HG03196 (cell line): ENCODE measurements around the gene KCNMA1.
A peak's percentile ranks its signal among the peaks of the same experiment; 100 is the strongest.

Experiments
- ATAC-seq: cut with Tn5 transposase; IDR thresholded peaks from one replicate; pipeline ENCODE4 v1.9.1; 2021; ENCODE audit not compliant: unreplicated experiment

Gene KCNMA1

DNA sequence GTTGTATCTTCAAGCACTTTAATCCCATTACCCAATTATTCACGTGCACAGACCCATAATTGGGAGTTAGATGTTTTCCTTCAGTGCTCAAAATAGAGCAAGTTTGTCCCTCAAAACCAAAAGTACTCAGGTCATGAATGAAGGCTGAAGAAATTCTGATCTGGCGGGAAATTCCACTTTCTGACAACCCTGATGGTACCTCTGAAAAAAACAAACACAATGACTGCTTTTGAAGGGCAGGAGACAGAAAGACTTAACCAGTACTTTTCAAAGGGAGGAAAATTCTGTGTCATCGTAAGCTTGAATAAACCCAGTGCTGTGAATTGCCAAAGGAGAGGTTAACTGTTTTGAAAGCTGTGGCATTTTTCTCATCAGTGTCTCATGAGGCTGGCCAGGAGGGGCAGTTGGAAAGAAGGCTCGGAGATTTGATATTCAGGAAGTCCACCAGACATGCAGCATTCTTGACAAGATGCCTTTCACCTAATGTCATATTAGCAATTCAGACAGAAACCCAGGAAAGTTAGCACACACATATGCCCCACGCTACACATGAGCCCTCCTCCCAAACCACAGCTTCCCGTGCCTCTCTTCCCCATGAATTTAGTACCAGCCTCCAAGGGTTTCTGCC is 347.0 kb downstream of the KCNMA1 start:
- ATAC-seq = no peak

DNA sequence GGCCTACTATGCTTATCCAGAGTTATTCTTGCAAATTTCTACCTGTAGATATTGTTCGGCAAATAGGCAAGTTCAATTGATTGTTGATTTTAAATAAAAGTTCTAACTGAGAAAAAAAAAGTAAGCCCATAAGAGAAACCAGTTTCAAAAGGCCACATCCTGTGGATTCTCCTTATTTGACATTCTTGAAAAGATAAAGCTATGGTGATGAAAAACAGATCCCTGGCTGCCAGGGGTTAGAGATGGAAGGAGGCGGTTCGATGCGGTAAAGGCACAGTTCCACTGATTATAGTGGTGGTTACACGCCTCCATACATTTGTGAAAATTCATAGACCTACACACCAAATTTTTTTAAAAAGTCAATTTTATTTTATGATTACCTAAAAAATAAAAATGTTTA is 347.8 kb downstream of the KCNMA1 start:
- ATAC-seq = no peak

DNA sequence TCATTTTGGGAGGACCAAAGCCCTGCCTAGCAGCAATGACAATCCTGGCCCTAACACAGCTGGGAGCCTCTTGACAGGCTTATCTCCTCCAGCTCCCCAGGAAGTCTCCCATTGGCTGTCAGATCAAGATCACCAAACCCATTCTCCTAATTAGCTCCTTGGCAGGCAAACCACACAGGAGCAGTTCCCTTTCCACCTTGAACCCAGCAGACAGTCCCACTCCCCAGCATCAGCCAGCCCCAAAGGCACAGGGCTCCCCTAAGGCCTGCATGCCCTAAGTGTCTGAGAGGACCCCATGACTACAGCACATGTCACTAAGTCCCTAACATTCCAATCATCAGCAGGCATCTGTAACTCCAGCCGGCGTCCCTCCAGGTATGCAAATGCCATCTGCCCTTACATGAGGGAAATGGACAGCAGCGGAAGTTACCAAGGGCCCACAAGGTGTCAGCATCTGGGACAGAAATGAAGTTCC is 348.5 kb downstream of the KCNMA1 start:
- no peak for ATAC-seq

DNA sequence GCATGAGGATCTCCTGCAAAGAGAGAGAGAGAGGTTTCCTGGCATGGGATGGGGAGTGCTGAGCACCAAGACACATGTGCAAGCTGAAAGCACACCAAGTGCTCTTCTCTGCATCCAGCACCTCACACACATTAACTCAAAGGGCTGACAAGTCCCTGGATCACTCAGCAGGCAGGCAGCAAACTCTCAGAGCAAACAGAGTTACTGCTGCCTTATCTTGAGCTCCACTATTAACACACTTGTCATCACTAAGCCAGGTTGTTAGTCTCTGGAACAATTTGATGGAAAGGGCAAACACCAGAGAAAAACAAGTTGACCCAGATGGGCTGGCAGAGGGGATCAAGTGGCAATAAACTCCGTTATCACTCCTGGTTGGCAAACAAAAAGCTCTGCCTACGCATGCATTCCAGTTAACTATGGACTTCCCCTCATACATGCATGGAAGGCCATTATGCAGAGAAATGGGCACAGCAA is 349.9 kb downstream of the KCNMA1 start:
- ATAC-seq = no peak

DNA sequence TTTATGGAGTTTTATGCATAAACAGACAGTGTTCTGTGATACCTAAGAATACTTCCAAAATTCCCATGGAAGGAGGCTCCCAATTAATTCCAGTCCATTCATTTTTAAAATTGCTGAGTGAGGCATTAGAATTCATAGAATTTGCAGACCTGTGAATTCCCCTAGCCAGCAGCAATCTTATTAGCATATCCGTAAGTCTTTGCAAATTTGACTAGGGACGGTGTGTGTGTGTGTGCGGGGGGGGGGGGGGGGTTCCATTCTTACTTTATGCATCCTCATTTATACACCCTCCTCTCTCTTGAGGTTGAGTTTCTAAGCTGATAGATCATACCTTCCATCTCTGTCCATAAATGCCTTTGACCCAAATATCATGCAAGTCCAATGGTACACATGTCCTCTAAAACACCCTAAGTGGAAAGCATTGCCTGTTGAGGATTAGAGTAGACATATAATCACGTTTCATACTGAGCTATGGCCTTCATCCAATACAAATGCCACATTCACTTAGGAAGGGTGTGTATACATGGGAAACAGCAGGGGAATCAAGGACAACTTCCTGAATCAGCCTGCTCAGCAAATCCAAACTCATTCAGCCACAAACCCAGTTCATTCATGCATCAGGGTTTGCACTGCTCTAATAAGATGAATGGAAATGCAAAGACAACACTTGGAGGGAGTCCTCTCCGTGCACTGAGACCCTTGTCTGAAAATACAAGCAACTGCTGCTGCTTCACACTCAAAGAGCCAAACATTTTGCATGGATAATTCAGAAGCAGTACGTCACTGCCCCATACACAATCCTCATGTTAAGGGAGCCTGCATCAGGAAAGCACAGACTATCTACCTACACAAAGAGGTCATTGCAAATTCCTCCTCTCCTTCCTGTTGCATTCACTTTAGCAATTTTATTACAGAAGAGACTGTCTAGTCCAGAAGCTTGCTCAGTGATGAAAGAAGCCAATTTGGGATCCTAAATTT is 350.8 kb downstream of the KCNMA1 start:
- no peak for ATAC-seq

DNA sequence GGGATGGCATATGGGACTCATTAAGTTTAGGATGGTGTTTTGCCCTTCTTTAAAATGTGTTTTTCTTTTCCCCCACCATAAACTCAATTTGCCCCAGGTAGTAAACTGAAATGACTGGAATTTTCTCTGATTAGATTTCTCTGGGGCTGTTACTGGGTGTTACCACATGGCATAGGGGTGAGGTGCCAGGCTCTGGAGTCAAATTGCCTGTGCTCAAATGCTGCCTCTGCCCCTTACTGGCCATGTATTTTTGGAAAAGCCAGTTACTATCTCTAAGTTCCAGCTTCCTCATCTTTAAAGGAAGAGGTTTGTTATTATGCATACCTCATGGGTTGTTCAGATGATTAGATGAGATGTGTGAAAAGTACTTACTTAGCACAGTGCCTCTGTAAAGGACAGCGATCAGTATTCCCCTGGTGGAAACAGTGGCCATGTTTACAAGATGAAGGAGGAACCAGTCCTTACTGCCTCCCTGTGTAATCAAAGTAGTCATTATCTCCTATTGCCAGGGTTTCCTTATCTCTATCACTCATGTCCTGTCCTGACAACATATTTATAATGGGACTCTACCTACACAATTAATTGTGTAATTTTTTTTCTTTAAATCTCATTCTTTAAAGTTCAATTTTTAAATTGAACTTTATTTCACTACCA is 352.0 kb downstream of the KCNMA1 start:
- ATAC-seq = no peak

DNA sequence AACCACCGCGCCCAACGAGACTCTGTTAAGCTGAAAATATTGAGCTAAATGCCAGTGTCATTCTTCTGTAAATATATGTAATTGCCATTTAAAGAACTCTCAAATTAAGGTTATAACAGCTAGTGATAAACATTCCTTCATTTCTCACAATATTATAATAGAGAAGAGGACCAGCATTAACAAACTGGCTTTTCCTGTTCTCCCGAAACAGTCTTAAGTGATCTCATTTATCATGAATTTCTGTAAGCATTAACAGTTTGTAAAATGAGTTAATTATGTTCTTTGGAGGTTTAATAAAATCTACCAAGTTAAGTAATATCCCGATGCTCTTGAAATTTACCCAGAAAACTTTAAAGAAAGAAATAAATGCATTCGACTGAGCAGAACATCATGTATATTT is 352.8 kb downstream of the KCNMA1 start:
- no peak for ATAC-seq

DNA sequence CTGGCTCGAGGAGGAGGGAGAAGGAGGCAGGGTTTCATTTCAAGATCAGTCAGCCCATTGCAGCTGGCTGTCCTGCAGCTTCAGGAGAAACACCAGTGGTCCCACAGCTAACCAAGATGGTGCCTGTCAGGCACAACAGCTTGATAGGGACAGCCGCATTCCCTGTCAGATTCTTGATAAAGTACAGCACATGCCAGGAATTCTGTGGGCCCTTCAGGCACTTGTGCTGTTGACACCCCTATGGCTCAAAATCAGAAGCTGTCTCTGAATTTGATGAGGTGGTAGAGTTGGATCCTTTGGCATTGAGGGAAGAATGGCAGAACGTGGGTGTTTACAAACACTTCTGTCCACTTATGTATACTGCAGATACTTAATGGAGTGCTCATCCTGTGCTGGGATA is 354.3 kb downstream of the KCNMA1 start:
- ATAC-seq = no peak

DNA sequence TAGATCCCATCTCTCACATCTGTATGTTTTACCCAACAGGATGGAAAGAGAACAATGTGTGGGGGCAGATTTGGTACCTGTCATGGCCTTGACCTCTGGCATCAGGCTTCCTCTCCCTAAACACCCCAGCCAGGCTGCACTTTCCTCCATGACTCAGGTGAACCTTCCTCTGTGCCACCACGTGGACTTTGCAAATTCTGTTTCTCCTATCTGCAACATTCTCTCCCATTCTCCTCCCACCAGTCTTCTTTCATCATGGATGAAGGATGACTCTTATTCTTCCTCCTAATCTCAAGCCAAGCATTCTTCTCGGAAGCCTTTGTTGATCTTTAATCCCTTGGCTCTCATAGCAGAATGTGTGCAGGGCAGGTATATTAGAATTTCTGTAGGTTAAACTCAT is 355.4 kb downstream of the KCNMA1 start:
- ATAC-seq = no peak

DNA sequence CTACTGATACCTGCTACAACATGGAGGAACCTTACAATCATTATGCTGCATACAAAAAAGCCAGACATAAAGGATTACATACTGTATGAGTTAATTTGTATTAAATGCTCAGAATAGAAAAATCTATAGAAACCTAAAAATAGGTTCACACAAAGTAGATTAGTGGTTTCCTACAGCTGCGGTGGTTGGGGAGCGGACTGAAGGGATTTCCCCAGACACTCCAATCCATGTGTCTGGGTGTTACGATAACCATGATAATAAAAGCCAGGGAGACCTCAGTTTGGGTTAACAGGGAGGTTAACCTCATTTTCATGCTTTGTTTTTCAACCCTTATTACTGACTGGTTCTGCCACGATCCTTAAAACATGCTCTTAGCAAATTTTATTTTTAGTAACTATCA is 355.9 kb downstream of the KCNMA1 start:
- no peak for ATAC-seq

DNA sequence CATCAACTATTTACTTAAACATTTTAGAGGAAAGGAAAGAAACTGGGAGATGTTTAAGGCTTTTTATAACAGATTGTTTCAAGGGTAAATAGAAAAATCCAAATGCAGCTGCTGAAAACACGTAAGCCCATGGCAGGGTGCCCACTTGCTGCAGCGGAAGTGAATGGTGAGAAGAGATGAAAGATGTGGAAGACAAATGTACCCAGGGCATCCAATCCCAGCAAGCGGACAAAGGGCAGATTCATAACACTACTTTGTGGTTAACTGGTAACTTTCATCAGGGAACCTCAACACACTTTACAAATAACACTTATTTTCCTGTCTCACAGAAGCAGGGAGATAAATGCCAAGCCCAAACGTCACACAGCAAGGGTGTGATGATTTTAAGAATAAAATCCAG is 358.4 kb downstream of the KCNMA1 start:
- no peak for ATAC-seq

DNA sequence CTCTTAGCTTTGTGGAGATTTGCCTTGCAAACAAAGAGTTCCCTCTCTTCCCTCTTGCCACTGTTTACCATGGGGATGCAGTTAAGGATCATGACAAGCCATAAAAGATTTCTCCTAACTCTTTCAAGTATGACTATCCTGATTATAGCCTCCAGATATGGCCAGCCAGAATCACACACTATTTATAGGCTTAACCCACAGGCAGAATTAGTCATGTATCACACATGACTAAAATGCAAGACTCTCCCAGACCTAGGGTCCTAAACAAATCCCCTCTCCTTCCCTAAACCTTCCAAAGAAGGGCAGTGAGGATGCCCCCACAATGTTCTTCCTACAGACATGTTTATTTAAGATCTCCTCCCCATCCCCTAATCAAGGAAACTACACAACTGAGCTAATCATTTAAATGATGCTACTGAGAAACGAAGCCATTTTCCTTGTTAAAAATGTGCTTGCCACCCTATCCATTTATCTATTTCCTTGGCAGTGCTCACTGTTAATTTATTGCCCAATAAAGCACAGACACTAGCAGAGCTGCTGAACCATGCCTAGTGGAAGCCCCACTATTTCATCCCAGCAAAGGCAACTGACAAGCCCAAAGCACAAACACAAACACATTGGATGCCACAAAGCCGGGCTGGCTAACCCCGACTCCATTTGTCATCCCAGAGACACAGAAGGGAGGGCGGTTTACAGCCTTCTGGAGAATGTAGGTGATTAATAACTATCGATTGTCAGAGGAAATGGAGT is 363.4 kb downstream of the KCNMA1 start:
- no peak for ATAC-seq

DNA sequence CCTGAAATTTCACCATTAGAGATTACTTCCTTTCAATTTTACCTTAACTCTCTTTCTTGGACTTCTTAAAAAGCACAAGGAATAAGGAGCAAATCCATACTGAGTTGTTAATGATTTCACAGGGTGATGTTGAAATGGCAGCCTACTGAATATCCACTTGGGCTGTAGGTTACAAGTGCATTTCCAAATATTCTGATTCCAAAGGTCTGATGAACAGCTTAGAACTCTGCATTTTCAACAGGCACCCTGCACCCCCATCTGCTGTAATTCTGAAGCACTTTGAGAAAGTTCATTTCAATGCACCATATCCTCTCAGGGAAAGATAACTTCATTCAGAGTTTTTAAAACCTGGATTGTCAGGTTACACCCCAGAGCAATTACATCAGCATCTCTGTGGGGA is 368.4 kb downstream of the KCNMA1 start:
- no peak for ATAC-seq

DNA sequence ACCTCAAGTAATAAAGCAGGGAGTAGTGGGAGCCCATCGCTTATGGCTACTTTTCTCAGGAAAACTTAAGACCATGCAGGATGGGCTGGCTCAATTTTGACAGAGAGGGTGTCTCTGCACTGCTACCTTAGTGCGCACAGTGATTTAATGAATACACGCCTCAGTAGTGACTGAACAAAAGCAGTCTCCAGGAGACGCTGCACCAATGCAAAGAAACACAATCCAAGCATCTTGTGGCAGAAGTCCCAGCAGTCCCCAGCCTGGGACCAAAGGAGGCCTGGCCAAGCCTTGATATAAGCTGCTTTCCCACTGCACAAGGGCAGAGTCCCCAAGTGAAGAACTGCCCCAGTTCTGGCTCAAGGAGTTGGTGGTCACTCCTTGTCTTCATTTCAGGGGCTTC is 368.9 kb downstream of the KCNMA1 start:
- no peak for ATAC-seq

DNA sequence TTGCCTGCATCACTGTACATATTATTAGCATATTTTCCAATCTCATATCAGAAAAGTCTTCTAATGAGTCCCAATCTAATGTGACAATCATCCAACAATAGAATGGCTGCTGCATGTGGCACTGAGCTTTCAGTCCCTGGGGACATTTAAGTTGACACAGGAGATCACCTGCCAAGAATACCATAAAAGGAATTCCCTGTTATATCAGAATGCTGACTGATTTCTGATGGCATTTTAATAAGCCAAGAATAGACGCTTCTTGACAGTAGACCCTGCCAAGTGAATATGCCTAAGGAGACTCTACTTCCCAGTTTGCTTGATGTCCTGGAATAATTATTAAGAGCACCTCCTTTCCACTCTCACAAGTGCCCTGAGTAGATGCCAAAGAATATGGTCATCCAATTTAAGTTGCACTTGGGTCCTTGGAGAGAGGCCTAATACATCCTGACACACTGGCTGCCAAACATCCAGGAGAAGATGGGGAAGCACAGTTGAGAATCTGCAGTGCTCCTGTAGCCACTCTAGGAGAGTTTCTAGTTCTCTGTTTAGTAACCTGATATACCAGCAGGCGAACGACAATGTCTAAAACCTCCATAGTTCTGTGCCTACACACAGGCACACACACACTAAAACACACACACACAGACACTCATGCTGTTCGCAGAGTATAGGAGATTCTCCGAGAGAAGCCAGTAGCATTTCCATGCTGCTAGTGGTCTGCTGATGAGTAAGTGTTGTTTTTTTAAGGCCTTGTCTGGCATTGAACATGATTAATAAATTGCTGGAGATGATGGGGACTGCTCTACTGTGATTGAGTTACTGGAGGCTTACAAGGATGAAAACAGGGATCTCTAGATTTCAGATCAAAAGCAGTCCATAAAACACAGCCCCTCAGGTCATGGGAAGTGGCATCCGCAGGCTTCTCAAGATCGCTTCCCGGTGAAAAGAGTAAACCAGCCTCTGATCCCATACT is 369.6 kb downstream of the KCNMA1 start:
- ATAC-seq = no peak

DNA sequence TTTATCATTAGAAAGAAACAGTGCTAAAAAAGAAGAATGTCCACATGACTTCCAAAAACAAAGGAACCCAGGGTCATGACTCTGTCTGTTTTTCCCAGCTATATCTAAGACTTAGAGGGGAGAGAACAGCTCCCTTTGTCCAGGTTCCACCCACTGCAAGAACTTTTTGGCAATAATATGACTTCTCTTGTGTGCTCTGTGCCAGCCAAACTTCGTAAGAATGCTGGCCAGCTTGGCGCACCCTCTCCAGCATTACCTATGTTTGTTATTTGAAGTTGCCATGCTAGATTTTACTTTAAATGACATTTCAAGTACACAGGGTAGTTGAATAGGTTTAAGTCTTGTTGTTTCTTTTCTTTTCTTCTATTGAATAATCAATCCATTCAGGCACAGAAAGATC is 371.4 kb downstream of the KCNMA1 start:
- no peak for ATAC-seq

DNA sequence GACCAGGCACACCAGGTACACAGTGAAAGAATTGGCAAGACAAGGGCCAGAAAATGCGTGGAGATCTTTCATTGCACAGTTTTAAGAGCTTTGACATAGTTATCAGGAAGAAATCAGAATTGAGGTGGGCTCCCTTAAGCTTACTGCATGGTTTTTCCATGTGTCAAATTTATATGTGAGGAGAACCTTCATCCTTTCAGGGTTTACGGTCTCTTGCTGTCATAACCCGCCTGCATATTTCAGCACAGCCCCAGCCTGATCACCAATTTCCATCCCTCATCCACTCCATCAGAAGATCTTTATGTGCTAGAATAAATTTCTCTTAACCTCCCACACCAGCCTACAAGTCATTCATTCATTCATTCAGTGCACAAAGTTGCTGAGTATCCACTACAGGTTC is 373.1 kb downstream of the KCNMA1 start:
- no peak for ATAC-seq

DNA sequence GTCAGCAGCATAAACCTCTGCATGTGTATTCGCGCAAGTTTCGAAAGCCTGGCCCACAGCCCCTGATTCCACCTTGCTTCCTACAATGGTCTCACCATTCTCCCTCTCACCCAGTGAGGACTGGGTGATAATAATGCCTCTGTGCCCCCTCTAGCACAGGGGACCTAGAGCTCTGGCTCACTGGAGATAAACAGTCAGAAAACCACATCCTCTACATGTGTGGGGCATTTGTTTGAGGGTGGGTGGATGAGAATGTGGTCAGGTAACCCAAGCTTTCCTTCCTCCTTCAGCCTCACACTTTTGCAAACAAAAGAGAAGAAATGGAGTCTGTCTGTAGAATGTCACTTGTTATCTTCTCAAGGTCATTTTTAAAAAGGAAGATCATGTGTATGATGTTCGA is 373.5 kb downstream of the KCNMA1 start:
- peak; percentile 56 for ATAC-seq

DNA sequence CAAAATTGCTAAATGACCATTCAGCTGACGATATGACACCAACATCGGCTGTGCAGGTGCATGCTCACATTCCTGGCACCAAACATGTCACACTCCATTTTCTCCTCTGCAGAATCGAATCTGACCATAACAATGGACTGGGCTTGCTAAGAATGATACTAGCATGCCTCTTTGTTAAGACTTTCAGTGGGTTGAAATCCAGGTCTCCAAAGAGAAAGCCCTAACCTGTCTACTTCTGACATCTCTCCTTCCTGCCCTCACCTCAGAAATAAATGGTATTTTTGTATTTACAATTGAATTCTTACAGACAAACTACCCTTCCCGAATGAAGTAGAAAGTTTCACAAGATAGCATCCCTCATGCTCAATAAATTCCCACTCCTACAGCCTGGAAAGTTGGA is 373.9 kb downstream of the KCNMA1 start:
- ATAC-seq = no peak

DNA sequence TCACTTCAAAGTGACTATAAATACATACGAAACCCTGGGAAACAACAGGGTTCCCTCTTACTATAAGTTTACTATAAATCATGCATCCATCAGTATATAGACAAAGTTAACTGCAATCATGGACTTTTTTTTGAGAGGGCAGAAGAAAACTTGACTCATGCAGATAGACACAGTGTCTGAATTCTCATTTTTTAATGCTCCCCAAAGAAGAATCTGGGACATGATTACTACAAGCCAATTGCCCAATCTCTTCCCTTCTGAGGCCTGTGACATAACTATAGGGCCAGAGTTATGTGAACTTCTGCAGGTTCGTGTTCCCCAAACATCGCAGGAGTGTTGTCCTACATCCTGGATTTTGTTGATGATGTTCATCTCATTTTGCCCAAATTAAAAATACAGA is 376.5 kb downstream of the KCNMA1 start:
- ATAC-seq = no peak
